ENCODE measurements around the gene FIP1L1.

DNA sequence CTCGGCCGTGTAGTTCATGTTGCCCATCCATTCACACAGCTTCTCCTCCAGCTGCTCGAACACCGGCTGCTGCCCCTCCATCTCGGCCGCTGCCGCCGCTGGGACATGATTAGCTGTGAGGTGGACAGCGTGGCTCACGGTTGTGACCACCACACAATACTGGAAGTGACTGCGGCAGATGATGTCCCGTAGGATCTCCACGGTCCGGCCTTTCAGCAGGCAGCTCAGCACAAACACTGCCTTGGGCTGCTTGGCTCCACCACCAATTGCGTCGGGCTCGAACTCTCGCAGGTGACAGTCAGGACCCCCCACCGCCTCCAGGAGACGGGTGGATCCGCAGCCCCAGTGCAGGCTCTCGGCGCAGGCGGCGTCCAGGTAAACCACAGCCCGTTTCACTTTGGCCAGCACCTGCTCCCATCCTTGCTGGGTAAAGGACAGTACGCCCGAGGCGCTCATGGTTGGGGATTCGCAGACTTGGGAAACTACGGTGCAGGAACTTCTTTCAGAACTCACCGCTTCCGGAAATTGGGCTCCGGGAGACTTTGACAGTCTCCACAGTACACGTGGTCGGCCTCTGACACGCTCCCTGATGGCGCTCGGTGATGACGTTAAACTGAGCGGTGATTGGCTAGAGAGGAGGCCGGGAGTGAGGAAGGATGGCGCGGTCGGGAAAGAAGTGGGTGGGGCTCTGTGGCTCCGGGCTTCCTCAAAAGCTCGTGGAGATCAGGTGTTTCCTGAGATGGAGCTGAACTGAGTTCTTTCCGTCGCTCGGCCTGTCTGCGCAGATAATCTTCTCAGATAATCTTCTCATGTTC lies 11.7 kb upstream of the FIP1L1 start, which contains the start of gene SCFD2:
- TF ChIP-seq, protein P1, sequence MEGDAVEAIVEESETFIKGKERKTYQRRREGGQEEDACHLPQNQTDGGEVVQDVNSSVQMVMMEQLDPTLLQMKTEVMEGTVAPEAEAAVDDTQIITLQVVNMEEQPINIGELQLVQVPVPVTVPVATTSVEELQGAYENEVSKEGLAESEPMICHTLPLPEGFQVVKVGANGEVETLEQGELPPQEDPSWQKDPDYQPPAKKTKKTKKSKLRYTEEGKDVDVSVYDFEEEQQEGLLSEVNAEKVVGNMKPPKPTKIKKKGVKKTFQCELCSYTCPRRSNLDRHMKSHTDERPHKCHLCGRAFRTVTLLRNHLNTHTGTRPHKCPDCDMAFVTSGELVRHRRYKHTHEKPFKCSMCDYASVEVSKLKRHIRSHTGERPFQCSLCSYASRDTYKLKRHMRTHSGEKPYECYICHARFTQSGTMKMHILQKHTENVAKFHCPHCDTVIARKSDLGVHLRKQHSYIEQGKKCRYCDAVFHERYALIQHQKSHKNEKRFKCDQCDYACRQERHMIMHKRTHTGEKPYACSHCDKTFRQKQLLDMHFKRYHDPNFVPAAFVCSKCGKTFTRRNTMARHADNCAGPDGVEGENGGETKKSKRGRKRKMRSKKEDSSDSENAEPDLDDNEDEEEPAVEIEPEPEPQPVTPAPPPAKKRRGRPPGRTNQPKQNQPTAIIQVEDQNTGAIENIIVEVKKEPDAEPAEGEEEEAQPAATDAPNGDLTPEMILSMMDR (IDR thresholded peaks at IDR 0.05 in 8 of 11, conservative IDR thresholded peaks at IDR 0.05 in 3 of 11): no peak
- TF ChIP-seq POLR2AphosphoS5 (IDR thresholded peaks at IDR 0.05): peak; percentile 73 to 90 (median 88)
- TF ChIP-seq POLR2A (IDR thresholded peaks at IDR 0.05): no peak
